ENCODE measurements around the gene AOC2.

Gene AOC2

GRCh38 chr17:42857389-42857788 is 13.0 kb downstream of the AOC2 start:
- Histone ChIP-seq H3K9ac (ENCODE audit: low read depth, low read length, poor library complexity, severe bottlenecking) (no peak overlapping the region), H3K9me2 (replicated peaks; ENCODE audit: low read depth, low read length) (no peaks in the 10 kb centered on the region), H3K9me3 (ENCODE audit: insufficient read depth, low read depth, low read length) (no peaks in the 10 kb centered on the region), H3K4me3 (ENCODE audit: low read length, poor library complexity, severe bottlenecking) (no peak overlapping the region), H3K36me3 (ENCODE audit: insufficient read depth, low read length) (no peaks in the 10 kb centered on the region), H3K27me3 (ENCODE audit: insufficient read depth, low read length, poor library complexity, severe bottlenecking) (no peaks in the 10 kb centered on the region), H3K4me1 (ENCODE audit: insufficient read depth, low read length, poor library complexity, severe bottlenecking) (no peaks in the 10 kb centered on the region), H4K20me1 (ENCODE audit: insufficient read depth, low read length, poor library complexity, severe bottlenecking) (no peaks in the 10 kb centered on the region), H3K79me2 (ENCODE audit: insufficient read depth, low read length) (no peaks in the 10 kb centered on the region), H2AFZ (ENCODE audit: low read length) (no peak overlapping the region), H3F3A (ENCODE audit: low read depth) (no peaks in the 10 kb centered on the region), H3K4me2 (ENCODE audit: low read depth, low read length, poor library complexity, severe bottlenecking) (no peak overlapping the region)
- TF ChIP-seq EZH2phosphoT487 (IDR thresholded peaks at IDR 0.05; ENCODE audit: borderline replicate concordance) = no peak
- TF ChIP-seq, protein P1, sequence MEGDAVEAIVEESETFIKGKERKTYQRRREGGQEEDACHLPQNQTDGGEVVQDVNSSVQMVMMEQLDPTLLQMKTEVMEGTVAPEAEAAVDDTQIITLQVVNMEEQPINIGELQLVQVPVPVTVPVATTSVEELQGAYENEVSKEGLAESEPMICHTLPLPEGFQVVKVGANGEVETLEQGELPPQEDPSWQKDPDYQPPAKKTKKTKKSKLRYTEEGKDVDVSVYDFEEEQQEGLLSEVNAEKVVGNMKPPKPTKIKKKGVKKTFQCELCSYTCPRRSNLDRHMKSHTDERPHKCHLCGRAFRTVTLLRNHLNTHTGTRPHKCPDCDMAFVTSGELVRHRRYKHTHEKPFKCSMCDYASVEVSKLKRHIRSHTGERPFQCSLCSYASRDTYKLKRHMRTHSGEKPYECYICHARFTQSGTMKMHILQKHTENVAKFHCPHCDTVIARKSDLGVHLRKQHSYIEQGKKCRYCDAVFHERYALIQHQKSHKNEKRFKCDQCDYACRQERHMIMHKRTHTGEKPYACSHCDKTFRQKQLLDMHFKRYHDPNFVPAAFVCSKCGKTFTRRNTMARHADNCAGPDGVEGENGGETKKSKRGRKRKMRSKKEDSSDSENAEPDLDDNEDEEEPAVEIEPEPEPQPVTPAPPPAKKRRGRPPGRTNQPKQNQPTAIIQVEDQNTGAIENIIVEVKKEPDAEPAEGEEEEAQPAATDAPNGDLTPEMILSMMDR (conservative IDR thresholded peaks at IDR 0.05; ENCODE audit: low read length) = no peak

DNA sequence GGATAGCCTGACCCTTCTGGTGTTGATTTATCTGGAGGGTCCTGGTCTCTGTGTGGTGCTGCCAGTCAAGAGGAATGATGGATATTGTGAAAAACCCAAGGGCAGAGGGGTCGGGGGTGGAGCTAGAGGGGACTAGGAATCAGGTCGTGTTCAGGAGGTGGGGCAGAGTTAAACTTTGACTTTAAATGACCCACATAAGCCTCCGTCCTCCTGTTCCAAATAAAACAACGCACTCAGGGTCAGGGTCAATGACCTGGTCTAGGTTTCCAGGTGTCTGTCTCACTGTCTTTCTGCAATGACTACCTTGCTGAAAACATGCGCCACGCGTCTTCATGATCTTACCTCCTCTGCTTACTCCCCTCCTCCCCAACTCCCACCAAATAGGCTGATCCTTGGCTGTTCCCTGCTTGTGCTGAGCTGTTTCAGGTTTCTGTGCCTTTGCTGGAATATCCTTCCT is 21.3 kb downstream of the AOC2 start:
- Histone ChIP-seq H3K27me3 (ENCODE audit: insufficient read depth, low read length, poor library complexity, severe bottlenecking) (no peaks in the 10 kb centered on the region), H3K9ac (ENCODE audit: low read depth, low read length, poor library complexity, severe bottlenecking) (no peak overlapping the region), H3K79me2 (ENCODE audit: insufficient read depth, low read length) (no peaks in the 10 kb centered on the region), H3K4me1 (ENCODE audit: insufficient read depth, low read length, poor library complexity, severe bottlenecking) (no peaks in the 10 kb centered on the region), H3K4me3 (ENCODE audit: low read length, poor library complexity, severe bottlenecking) (no peak overlapping the region), H4K20me1 (ENCODE audit: insufficient read depth, low read length, poor library complexity, severe bottlenecking) (no peaks in the 10 kb centered on the region), H2AFZ (ENCODE audit: low read length) (no peak overlapping the region), H3K9me2 (replicated peaks; ENCODE audit: low read depth, low read length) (no peaks in the 10 kb centered on the region), H3K36me3 (ENCODE audit: insufficient read depth, low read length) (no peaks in the 10 kb centered on the region), H3F3A (ENCODE audit: low read depth) (no peaks in the 10 kb centered on the region), H3K9me3 (ENCODE audit: insufficient read depth, low read depth, low read length) (no peaks in the 10 kb centered on the region), H3K4me2 (ENCODE audit: low read depth, low read length, poor library complexity, severe bottlenecking) (no peak overlapping the region)
- TF ChIP-seq EZH2phosphoT487 (IDR thresholded peaks at IDR 0.05; ENCODE audit: borderline replicate concordance) = no peak
- TF ChIP-seq, protein P1 (conservative IDR thresholded peaks at IDR 0.05; ENCODE audit: low read length) = no peak

DNA sequence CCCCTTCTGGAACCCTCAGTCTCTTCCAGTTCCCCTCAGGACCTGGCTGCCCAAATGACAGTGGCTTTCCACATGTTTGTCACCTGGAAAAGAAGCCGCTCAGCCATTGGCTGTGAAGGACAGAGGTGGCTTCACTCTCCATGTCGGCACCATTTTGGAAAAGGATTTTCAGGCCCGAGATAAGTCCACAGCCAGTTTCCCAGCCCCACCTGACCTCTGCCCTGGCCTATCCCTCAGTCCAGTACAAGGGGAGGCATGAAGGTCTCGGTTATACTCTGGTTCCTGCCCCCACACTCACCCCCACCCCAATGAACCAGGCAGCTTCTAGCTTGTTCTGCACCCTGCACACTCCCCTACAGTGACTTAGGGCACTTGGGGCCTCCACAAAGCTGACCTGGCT is 21.8 kb downstream of the AOC2 start:
- TF ChIP-seq, protein P1 (conservative IDR thresholded peaks at IDR 0.05; ENCODE audit: low read length) = no peak
- no peak for TF ChIP-seq EZH2phosphoT487 (IDR thresholded peaks at IDR 0.05; ENCODE audit: borderline replicate concordance)
- no peaks in the 10 kb centered on the region for H3K36me3 ChIP-seq (ENCODE audit: insufficient read depth, low read length)
- H3K9me3 ChIP-seq (ENCODE audit: insufficient read depth, low read depth, low read length) = no peaks in the 10 kb centered on the region
- H3K9me2 ChIP-seq (replicated peaks; ENCODE audit: low read depth, low read length) = no peaks in the 10 kb centered on the region
- no peaks in the 10 kb centered on the region for H3K27me3 ChIP-seq (ENCODE audit: insufficient read depth, low read length, poor library complexity, severe bottlenecking)
- H3K79me2 ChIP-seq (ENCODE audit: insufficient read depth, low read length) = no peaks in the 10 kb centered on the region
- no peak overlapping the region for H3K4me3 ChIP-seq (ENCODE audit: low read length, poor library complexity, severe bottlenecking)
- no peaks in the 10 kb centered on the region for H3F3A ChIP-seq (ENCODE audit: low read depth)
- no peak overlapping the region for H2AFZ ChIP-seq (ENCODE audit: low read length)
- H4K20me1 ChIP-seq (ENCODE audit: insufficient read depth, low read length, poor library complexity, severe bottlenecking) = no peaks in the 10 kb centered on the region
- no peak overlapping the region for H3K4me2 ChIP-seq (ENCODE audit: low read depth, low read length, poor library complexity, severe bottlenecking)
- H3K9ac ChIP-seq (ENCODE audit: low read depth, low read length, poor library complexity, severe bottlenecking) = no peak overlapping the region
- no peaks in the 10 kb centered on the region for H3K4me1 ChIP-seq (ENCODE audit: insufficient read depth, low read length, poor library complexity, severe bottlenecking)
